Activated CD4-positive, alpha-beta T cell treated with anti-CD3 and anti-CD28 coated beads, Interleukin-2, Interleukin-6, amounts not matched to agents 100 ng/mL and 50 ng/mL, durations not matched to agents 16 hours and 8 hours (primary cell): Measurements from ENCODE around the gene CEPT1.

ENCODE experiments used
- DNase-seq: peaks from one replicate; pipeline ENCODE4 v3.0.0-alpha.2; 2020

CEPT1 gene

DNA sequence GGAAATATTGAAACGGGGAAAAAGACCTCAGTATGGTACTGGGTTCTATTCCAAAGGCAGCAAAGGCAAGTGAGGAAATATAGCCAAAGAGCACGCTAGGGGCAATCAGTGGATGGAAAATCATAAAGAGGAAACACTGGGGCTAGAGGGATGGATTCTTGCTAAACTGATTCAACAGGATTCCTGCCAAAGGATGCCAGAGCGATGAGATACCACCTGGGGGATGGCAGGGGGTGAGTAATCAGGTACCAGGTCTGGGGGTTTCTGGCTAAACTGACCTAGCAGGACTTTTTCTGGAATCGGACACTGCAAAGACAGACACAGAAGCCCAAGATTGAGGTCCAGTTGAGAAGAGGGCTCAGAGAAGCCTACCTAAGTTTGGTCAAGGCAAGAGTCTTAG, 94.2 kb downstream of the CEPT1 start:
- no peak for DNase-seq
